ENCODE results near the gene NKRF. TPM values are rescaled to one million over a fixed set of nuclear protein-coding genes. Genes with fewer than 3 reads are reported as not detected.

The NKRF gene
- total RNA-seq, 1 donor = 6.2 TPM

DNA sequence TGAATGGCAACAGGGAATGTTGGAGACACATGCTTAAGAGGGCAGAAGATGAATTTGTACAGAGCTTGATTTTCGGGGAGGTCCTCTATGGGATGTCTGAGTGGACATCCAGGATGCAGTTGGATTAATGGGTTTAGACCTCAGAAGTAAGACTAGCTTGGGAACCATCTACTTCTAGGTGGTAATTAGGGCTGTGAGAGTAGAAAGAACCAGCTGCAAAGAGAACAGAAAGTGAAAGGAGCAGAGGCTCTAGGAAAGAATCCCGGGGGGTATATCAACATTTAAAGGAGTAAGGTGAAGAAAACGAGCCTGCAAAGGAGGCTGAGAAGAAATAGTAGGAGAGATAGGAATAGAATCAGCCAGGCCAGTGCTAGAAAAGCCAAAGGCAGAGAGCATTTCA lies 29.0 kb upstream of the NKRF start:
- no peak for DNase-seq (ENCODE audit: low read depth)
- TF ChIP-seq, protein P1, sequence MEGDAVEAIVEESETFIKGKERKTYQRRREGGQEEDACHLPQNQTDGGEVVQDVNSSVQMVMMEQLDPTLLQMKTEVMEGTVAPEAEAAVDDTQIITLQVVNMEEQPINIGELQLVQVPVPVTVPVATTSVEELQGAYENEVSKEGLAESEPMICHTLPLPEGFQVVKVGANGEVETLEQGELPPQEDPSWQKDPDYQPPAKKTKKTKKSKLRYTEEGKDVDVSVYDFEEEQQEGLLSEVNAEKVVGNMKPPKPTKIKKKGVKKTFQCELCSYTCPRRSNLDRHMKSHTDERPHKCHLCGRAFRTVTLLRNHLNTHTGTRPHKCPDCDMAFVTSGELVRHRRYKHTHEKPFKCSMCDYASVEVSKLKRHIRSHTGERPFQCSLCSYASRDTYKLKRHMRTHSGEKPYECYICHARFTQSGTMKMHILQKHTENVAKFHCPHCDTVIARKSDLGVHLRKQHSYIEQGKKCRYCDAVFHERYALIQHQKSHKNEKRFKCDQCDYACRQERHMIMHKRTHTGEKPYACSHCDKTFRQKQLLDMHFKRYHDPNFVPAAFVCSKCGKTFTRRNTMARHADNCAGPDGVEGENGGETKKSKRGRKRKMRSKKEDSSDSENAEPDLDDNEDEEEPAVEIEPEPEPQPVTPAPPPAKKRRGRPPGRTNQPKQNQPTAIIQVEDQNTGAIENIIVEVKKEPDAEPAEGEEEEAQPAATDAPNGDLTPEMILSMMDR (IDR thresholded peaks at IDR 0.05; ENCODE audit: insufficient read depth, low read length) = no peak
- no peak overlapping the region for H3K4me3 ChIP-seq (ENCODE audit: low read depth, low read length)

DNA sequence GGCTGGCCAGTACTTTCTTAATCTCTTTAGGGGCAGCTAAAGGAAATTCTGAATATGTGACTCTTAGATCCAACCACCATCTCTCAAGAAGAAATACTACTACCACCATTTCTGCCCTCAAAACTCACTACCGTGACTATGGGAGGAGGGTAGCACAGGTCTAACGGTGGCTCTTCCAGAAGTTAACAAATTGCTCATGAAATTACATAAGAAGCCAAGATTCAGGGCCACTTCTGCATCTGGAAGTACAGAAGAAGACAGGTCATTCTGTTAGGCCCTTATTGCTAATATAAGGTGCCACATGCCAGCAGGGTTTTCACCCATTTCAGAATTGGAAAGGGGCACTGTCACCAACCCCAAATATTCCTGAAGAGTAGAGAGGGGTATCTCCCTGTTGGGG lies 19.6 kb upstream of the NKRF start:
- DNase-seq (ENCODE audit: low read depth) = no peak
- H3K4me3 ChIP-seq (ENCODE audit: low read depth, low read length) = no peak overlapping the region
- TF ChIP-seq, protein P1 (IDR thresholded peaks at IDR 0.05; ENCODE audit: insufficient read depth, low read length) = no peak

DNA sequence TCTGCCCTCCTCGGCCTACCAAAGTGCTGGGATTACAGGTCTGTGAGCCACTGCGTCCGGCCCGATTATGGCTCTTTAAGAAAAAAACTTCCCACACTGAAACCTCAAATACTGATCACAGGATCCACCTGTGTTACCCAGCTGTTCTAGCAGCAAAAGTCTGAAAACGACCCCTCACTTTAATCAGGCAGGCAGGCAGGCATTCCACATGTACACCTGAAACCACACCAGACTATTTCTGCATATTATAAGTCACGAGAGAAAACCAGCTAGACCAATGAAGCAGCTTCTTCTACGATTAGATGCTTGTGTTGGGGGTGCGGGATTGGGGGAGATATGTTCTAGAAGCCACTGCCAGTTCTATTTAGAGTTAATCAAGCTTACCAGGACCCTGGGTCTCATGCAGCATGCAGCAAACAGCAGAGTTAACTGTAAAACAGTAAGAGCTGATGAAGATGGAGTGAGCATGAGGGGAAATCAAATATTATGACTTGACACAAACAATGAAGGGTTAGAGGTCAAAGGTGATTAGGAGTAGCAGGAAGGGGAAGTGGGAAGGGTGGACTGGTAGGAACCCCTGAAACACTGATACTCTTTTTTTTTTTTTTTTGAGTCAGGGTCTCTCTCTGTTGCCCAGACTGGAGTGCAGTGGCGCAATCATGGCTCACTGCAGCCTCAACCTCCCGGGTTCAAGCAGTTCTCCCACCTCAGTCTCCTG lies 18.9 kb upstream of the NKRF start:
- no peak overlapping the region for H3K4me3 ChIP-seq (ENCODE audit: low read depth, low read length)
- no peak for DNase-seq (ENCODE audit: low read depth)
- TF ChIP-seq, protein P1 (IDR thresholded peaks at IDR 0.05; ENCODE audit: insufficient read depth, low read length) = no peak

DNA sequence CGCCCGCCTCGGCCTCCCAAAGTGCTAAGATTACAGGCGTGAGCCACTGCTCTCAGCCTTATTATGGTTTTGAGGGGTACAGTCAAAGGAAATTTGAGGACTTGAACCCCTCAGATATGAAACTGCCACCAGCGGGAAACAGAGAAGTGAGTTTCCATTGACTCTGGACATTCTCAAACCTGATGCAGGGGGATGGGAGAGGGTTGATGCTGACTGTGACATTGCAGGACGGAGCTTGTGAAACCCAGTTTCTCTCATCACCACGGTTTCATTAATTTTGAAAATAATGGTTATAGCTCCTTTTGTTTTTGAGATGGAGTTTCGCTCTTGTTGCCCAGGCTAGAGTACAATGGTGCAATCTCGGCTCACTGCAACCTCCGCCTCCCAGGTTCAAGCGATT lies 18.2 kb upstream of the NKRF start:
- no peak for DNase-seq (ENCODE audit: low read depth)
- no peak overlapping the region for H3K4me3 ChIP-seq (ENCODE audit: low read depth, low read length)
- TF ChIP-seq, protein P1 (IDR thresholded peaks at IDR 0.05; ENCODE audit: insufficient read depth, low read length) = no peak

DNA sequence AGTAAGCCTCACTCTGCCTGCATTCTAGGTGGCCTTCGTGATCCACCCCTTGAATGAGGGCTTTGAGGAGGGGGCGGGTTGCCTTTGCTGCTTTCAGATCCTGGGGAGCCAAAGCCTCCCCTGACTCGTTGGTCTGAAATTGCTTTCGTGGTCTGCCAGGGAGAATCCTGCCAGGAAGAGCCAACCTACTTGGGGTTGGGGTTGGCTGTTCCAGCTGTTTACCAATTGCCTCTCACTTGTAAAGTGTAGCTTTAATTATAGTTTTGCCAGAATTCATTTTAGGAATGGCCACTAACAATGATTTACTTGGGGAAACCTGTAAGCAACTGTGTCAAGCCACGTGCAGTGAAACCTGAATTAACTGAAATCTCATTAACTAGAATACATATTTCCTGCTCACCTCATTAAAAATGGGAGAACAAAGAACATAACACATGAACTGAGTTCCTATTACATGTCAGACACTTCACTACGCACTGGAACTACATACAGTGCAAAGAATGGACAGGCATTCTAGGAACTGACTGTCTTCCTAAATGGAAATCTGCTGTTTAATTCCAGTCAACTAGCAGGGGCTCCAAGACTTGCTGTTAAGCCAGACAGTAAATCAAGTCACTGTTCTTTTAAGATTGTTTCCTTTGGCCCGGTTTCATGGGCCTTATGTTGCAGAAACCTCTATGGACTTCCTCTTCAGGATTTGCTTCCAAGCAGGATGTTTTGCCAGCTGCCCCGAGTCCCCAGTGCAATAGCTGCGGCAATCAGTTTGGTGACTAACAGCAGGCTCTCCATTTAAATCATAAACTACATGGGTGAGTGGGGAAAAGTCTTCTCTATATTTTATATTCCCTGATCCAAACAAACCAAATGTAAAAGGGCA lies 16.4 kb upstream of the NKRF start:
- TF ChIP-seq, protein P1 (IDR thresholded peaks at IDR 0.05; ENCODE audit: insufficient read depth, low read length) = no peak
- peak; percentile 74 for DNase-seq (ENCODE audit: low read depth)
- no peak overlapping the region for H3K4me3 ChIP-seq (ENCODE audit: low read depth, low read length)

DNA sequence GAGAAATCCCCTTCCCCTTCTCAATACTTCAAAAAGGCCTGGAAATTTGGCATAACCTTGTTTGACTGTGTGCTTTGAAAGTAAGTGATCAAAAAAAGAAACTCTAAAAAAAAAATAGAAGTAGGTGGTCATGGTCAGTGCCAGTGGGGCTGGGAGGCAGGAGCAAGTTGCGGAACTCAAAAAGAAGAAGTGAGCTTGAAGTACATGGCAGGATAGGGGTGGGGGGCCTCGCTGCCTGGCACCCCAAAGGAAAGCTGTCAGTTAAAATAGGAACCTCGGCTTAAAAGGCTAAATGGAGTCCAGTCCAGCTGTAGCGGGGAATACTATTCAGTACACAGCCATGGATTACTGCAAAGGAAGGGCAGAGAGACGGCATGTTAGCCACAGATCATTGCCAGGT lies 12.2 kb upstream of the NKRF start:
- TF ChIP-seq, protein P1 (IDR thresholded peaks at IDR 0.05; ENCODE audit: insufficient read depth, low read length) = no peak
- no peak overlapping the region for H3K4me3 ChIP-seq (ENCODE audit: low read depth, low read length)
- no peak for DNase-seq (ENCODE audit: low read depth)
